SK-N-SH (cell line): ENCODE results near the gene ODAM. TPM values are rescaled to one million over a fixed set of nuclear protein-coding genes. Genes with fewer than 3 reads are reported as not detected.

Experiments used
- polyA plus RNA-seq, 3 experiments: library from polyadenylated mRNA; depleted of rRNA; stranded (reverse); fragments of >200 nt; gene quantifications; 2 replicates each; pipeline ENCODE4 v1.2.3, GENCODE V29; 2012

ODAM gene
- polyA plus RNA-seq, 1 of the 3 experiments (the other 2 are of a cell fraction) = not detected

Other genes with a start within 250 kb of the ODAM start
- not detected in 2 replicates for gene CSN2, start 230.0 kb upstream of the ODAM start, polyA plus RNA-seq (2012; rRNA removed)
- not detected in 2 replicates for gene STATH, start 199.8 kb upstream of the ODAM start, polyA plus RNA-seq (2012; rRNA removed)
- gene HTN3, start 167.3 kb upstream of the ODAM start, polyA plus RNA-seq (2012; rRNA removed) = not detected in 2 replicates
- not detected in 2 replicates for gene HTN1, start 145.3 kb upstream of the ODAM start, polyA plus RNA-seq (2012; rRNA removed)
- not detected in 2 replicates for gene PRR27, start 41.5 kb upstream of the ODAM start, polyA plus RNA-seq (2012; rRNA removed)
- gene FDCSP, start 30.4 kb downstream of the ODAM start, polyA plus RNA-seq (2012; rRNA removed) = not detected in 2 replicates
- gene CSN3, start 46.9 kb downstream of the ODAM start, polyA plus RNA-seq (2012; rRNA removed) = not detected in 2 replicates
- gene CABS1, start 139.3 kb downstream of the ODAM start, polyA plus RNA-seq (2012; rRNA removed) = not detected in 2 replicates
- not detected in 2 replicates for gene SMR3A, start 165.0 kb downstream of the ODAM start, polyA plus RNA-seq (2012; rRNA removed)
- not detected in 2 replicates for gene SMR3B, start 187.4 kb downstream of the ODAM start, polyA plus RNA-seq (2012; rRNA removed)
- gene OPRPN, start 202.2 kb downstream of the ODAM start, polyA plus RNA-seq (2012; rRNA removed) = not detected in 2 replicates